ENCODE results near the gene COG6.

COG6 gene

GRCh38 chr13:39655569-39656324 is at the start of gene COG6:
TSS of gene COG6 (plus strand) at chr13:39655662. CDS start at chr13:39655727, 65 bp downstream.
- peak; percentile 100 for DNase-seq

DNA sequence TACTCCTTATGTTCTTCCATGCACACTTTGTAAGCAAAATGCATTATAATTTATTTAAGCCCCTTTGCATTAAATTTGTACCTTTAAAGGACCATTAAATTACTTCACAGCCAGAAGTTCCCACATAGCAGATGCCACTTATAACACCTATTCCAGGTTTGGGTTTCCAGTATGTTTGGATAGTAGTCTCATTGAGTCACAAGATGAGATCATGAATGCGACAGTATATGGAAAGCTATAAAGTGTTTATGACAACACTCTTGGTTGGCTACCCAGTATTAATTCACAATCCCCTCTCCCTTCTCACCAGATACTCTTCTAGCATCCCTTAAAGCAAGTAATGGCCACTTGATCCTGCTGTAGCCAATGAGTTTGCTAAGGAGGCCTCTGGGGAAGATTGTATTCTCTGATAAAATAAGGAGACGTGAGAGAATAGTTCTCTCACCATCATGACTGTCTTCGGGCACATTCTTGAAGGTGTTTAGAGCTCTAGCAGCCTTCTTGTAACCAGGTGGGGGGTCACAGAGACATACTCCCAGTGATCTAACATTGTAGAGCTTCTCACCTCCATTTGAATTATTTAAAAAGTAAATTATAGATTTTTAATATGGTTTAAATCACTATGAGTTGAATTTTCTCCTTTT is 49.7 kb upstream of the COG6 start:
- DNase-seq = no peak

DNA sequence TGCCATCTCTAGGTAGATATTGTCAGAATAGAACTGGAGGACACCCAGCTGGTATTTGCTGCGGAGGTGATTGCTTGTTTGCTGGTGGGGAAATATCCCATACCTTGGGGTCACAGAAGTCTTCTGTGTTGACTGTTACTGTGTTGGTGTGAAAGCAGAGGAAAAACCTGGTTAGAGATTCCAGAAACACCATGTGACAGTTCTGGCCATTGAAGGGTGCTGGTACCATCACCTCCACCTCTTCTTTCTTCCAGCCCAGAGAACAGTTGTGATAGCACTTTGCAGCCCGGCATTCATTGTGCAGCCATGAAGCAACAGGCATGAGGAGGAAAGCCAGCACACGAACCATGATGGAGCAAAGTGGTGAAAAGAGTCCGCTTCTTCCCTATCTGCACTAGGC is 47.6 kb upstream of the COG6 start:
- no peak for DNase-seq

- peak; percentile 67 for DNase-seq
These were observed 43.3 kb upstream of the COG6 start for GRCh38 chr13:39612023-39612637.

DNA sequence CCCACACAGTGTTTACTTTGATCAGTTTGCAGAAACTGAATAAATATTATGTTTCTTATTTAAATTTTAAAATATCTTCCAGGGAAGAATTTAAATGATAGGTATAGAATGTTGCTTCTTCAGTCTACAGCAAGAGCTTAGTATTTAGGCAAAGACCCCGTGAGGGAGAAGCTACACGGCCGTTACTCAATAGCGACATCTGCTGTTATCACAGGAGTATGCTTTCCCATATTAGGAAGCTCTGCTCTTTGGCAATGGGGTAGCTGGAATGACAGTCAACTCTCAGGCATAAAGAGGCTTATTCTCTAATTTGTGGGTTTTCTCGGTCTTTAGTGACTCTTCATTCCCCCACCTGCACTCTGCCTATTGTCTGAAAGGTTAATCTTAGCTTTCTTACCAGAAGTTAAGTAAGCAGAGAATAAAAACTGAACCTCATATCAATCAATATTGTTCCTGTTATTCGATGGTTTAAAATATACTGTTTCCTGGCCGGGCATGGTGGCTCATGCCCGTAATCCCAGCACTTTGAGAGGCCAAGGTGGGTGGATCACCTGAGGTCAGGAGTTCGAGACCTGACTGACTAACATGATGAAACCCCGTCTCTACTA is 39.3 kb upstream of the COG6 start:
- no peak for DNase-seq

GRCh38 chr13:39618561-39618960 is 36.9 kb upstream of the COG6 start:
- DNase-seq = no peak

DNA sequence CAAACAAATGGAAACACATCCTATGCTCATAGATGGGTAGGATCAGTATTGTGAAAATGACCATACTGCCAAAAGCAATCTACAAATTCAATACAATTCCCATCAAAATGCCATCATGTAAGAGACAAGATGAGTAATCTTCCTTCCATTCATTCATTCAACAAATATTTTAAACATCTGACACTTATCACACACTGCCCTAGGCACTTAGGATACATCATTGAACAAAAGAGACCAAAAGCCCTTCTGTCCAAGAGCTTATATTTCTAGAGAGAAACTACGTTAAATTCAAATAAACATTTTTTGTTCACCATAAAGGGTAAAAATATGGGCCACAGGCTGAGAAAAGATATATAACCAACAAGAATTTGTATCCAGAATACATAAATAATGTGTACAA is 32.0 kb upstream of the COG6 start:
- no peak for DNase-seq

- DNase-seq = no peak
These were observed 24.2 kb upstream of the COG6 start for GRCh38 chr13:39631307-39631706.

DNA sequence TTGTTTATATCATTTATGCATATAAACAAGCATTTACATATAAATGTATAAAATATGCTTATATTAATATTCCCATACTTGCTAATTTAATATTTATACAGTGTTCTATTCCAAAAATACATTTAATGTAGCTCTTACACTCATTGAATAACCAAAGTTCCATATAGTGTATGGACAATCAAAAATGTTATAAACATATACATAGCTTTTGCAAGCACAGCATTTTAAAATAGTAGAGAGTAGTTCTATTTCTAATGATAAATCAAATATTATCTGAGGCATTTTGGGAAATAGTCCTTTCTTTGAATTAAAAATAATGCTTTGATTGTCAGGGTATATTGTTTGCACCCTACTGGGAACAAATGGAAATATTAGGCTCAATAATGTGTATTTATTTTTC is 22.5 kb upstream of the COG6 start:
- DNase-seq = no peak

DNA sequence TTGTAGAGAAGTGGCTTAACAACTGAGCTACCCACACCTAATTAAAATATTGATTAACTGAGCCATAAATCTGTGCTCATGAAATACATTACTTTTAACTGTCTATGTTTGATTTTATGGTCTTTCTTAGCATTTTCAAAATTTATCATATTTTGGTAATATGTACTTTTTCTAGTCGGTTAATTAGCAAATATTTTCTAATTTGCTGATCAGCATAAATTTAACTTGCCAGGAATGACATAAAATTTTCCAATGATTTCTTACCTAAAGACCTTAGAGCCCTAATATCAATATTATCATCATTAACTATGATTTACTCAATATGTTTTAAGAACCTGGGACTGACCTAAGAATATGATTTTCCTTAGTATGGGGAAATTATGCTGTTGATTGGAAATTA is 19.9 kb upstream of the COG6 start:
- no peak for DNase-seq

DNA sequence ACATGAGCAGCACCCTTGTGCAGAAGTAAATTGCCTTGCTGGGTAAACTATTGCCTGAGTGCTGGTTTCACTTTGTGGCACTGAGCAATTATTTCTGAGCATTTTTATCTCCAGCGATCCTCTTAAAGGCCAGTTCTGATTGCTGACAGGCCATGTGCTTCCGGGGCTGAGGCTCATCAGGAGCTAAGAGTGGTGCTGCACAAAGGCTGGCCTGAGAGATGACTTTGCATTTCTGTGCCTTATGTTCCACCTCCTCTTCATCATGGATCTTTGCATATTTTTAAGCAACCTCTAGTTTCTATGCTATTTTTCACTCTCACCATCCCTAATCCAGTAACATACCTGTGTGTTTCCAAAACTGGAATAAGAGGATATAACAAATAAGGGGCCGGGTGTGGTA is 17.6 kb upstream of the COG6 start:
- no peak for DNase-seq

GRCh38 chr13:39641645-39642044 is 13.8 kb upstream of the COG6 start:
- no peak for DNase-seq

DNA sequence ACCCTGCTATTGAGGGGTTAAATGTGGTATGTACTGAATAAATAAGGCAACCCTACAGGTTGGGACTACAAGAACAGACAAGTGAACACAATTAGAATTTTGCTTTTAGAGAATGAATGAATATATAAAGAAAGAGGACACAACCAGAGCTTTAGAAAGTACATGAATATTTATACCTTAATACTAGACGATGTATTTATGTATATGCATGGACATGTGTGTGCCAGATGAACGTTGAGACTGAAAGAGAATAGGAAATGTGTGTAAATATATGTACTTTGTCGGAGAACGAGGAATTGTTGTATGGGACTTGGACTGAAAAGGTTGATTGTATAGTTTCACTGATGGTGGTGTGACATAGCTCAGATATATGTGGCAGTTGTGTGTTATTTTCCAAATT is 9.3 kb upstream of the COG6 start:
- no peak for DNase-seq

GRCh38 chr13:39655041-39655568 is 357 bp upstream of the COG6 start:
- DNase-seq = no peak

- no peak for DNase-seq
These were observed 839 bp downstream of the COG6 start for GRCh38 chr13:39656325-39656677.

- DNase-seq = no peak
These were observed 8.0 kb downstream of the COG6 start for GRCh38 chr13:39663508-39663907.

- no peak for DNase-seq
These were observed 8.5 kb downstream of the COG6 start for GRCh38 chr13:39663958-39664357.

- no peak for DNase-seq
These were observed 10.3 kb downstream of the COG6 start for GRCh38 chr13:39665763-39666162.

DNA sequence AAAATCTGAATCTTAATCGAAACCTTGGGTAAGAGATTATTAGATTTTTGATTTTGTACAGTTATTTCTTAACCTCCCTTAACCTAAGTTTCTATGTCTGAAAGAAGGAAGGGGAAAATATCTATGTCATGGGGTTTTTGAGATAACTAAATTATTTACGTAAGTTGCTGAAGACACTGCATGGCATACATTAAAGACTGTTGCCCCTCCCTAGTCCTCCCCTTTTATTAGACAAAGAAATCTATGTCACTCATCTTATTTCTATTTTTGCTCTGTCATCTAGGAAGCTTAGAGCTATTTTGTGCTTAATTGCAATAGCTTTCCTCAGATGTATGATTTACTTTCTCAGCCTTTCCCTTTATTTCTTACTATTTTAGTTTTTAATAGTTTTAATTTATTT is 15.0 kb downstream of the COG6 start:
- DNase-seq = no peak

DNA sequence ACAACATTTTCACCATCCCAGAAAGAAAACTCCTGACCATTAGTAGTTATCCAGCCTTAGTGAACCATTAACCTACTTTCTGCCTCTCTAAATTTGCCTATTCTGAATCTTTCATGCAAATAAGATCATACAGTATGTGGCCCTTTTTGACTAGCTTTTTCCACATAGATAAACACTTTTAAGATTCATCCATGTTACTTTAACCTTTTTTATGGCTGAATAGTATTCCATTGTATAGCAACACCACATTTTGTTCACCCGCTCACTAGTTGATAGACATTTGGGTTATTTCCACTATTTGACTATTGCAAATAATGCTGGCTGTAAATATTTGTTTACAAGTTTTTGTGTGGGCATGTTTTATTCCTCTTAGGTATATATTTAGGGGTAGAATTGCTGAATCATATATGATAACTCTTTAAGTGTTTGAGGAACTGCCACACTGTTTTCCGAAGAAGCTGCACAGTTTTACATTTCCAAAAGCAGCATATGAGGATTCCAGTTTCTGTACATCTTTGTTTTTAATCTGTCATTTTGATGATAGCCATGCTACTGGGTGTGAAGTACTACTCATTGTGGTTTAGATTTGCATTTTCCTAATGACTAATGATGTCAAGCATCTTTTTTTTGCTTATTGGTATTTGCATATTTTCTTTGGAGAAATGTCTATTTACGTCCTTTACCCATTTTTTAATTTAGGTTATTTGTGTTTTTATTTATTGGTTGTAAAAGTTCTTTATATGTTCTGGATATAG is 17.1 kb downstream of the COG6 start:
- DNase-seq = no peak

GRCh38 chr13:39675904-39676303 is 20.4 kb downstream of the COG6 start:
- DNase-seq = no peak

DNA sequence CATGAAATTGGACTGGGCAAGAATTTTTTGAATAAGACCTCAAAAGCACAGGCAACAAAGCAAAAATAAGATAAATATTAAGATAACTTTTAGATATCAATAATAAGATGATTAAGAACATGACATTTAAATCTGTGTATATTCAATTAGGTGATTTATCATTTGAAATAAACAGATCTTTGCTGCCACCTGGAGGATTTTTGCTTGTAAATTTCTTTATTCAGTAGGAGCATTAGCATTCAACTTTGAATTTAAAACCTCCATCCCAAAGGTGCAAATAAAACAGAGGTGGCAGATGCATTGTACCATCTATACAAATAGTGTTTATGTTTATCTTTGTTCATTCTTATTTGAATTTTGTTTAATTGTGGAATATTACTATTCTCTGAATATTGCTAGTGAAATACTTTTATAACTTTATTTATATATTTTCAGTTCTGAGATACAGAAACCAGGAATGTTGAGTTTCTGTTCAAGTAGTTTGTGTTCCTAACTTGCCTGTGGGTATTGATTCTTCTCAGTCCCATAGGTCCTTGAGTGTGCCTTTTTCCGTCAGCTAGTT is 20.9 kb downstream of the COG6 start:
- DNase-seq = no peak

GRCh38 chr13:39682310-39682709 is 26.8 kb downstream of the COG6 start:
- DNase-seq = no peak

All from activated CD8-positive, alpha-beta memory T cell treated with anti-CD3 and anti-CD28 coated beads for 24 hours (primary cell).